MCF 10A (cell line): Measurements from ENCODE around the gene MYO5A. TPM values are rescaled to one million over a fixed set of nuclear protein-coding genes. Genes with fewer than 3 reads are reported as not detected.

Source experiments
- BruUV-seq: library from RNA; stranded (reverse); fragments of 400-500 nt; replicated peaks from 2 replicates; lab custom pipeline; 2021; lab: Mats Ljungman, UMichigan
- CTCF ChIA-PET: fragments of 300-600 bp; sonication (Branson Sonifier 250); formaldehyde crosslinking; extraction: SDS; loops from one replicate; lab custom pipeline; 2021; ENCODE audit warnings: antibody characterized with exemption, inconsistent platforms; lab: Yijun Ruan, JAX
- POLR2A ChIA-PET: fragments of 300-600, 350-650 bp; sonication (Branson Sonifier 250); formaldehyde crosslinking; extraction: SDS; loops from one replicate; lab custom pipeline; 2020; ENCODE audit warnings: antibody characterized with exemption, inconsistent platforms; lab: Yijun Ruan, JAX
- DNase-seq: peaks from one replicate; pipeline ENCODE4 v3.0.0-alpha.2; 2018; ENCODE audit not compliant: unreplicated experiment
- H3K27ac Mint-ChIP-seq: one replicate; pipeline ENCODE4 v1.8.0; 2022; ENCODE audit warnings: mild to moderate bottlenecking, low read depth, mixed read lengths; ENCODE audit not compliant: unreplicated experiment
- H3K27me3 Mint-ChIP-seq: one replicate; pipeline ENCODE4 v1.8.0; 2022; ENCODE audit warnings: mixed read lengths; ENCODE audit not compliant: insufficient read depth, unreplicated experiment
- H3K36me3 Mint-ChIP-seq: one replicate; pipeline ENCODE4 v1.8.0; 2022; ENCODE audit warnings: mild to moderate bottlenecking, moderate library complexity, mixed read lengths; ENCODE audit not compliant: insufficient read depth, unreplicated experiment
- H3K4me1 Mint-ChIP-seq: one replicate; pipeline ENCODE4 v1.8.0; 2022; ENCODE audit warnings: mixed read lengths; ENCODE audit not compliant: insufficient read depth, unreplicated experiment
- H3K4me3 Mint-ChIP-seq: one replicate; pipeline ENCODE4 v1.8.0; 2022; ENCODE audit warnings: mild to moderate bottlenecking, moderate library complexity, mixed read lengths; ENCODE audit not compliant: unreplicated experiment
- H3K9me3 Mint-ChIP-seq: one replicate; pipeline ENCODE4 v1.8.0; 2022; ENCODE audit warnings: mixed read lengths; ENCODE audit not compliant: unreplicated experiment
- intact Hi-C: fragments of 100-400 bp; cut with micrococcal nuclease; formaldehyde crosslinking; loops from 2 replicates; pipeline ENCODE4 v1.14.1; 2022
- total RNA-seq: library from RNA; stranded (reverse); gene quantifications from 2 replicates; pipeline ENCODE4 v1.2.3, GENCODE V29; 2022
- TF ChIP-seq, protein P1 (sequence below): fragments of 200-600 bp; IDR thresholded peaks from one replicate; pipeline ENCODE4 v1.8.0; 2022; ENCODE audit warnings: antibody characterized with exemption, mild to moderate bottlenecking; ENCODE audit not compliant: unreplicated experiment

MYO5A gene
- total RNA-seq, 1 experiment from 2014 or later, result 28.9 TPM

DNA sequence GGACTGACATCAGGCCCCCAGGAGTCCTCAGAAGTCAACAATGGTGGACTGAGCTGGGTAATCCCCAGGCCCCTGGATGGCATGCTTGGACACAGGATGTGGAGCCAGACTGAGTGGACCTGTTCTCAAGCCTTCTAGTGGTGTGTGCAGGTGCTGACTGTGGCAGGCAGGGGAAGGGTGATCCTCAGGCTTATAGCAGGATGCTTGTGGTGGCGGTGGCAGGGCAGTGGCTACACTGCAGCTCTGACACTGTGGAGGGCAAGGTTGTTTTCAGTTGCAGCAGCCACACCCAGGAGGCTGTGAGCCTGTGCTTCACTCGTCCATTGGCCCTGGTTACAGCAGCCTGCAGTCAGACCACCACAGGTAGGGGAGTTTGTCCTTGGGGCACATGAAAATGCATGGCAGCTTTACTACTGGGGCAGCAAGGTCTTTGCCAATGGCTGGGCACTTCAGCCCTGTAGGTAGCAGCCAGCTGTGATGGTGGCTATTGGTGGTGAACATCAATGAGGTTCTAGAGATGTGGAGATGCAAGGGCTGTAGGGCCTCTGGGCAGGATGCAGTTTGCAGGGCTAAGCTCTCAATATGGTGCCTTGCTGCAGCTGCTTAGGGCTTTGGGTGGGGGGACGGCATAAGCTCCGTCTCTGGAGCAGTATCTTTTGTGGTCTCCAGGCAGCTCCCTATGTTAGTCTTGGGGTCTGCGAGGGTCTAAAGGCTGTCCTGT lies 17.5 kb upstream of the MYO5A start:
- CTCF ChIA-PET, result interaction anchor here (1.0 to 1.6 kb wide), 2 partner anchors 10 to 289 kb away, joined by 3 to 4 read pairs; no protein-coding TSS in a partner anchor
- Mint-ChIP-seq H3K27me3 (no peaks in the 10 kb centered on the region), H3K4me1 (no peaks in the 10 kb centered on the region), H3K4me3 (no peak overlapping the region), H3K9me3 (no peaks in the 10 kb centered on the region), H3K27ac (no peak overlapping the region), H3K36me3 (peaks cover 63% of the 10 kb centered on the region)
- POLR2A ChIA-PET, result interaction anchor here (1.2 kb wide), 1 partner anchor 12 kb away, joined by 3 read pairs; no protein-coding TSS in a partner anchor
- DNase-seq, result no peak
- BruUV-seq, result no TSS peak
- TF ChIP-seq, protein P1, sequence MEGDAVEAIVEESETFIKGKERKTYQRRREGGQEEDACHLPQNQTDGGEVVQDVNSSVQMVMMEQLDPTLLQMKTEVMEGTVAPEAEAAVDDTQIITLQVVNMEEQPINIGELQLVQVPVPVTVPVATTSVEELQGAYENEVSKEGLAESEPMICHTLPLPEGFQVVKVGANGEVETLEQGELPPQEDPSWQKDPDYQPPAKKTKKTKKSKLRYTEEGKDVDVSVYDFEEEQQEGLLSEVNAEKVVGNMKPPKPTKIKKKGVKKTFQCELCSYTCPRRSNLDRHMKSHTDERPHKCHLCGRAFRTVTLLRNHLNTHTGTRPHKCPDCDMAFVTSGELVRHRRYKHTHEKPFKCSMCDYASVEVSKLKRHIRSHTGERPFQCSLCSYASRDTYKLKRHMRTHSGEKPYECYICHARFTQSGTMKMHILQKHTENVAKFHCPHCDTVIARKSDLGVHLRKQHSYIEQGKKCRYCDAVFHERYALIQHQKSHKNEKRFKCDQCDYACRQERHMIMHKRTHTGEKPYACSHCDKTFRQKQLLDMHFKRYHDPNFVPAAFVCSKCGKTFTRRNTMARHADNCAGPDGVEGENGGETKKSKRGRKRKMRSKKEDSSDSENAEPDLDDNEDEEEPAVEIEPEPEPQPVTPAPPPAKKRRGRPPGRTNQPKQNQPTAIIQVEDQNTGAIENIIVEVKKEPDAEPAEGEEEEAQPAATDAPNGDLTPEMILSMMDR, result no peak
- intact Hi-C loops, result no loop called here

DNA sequence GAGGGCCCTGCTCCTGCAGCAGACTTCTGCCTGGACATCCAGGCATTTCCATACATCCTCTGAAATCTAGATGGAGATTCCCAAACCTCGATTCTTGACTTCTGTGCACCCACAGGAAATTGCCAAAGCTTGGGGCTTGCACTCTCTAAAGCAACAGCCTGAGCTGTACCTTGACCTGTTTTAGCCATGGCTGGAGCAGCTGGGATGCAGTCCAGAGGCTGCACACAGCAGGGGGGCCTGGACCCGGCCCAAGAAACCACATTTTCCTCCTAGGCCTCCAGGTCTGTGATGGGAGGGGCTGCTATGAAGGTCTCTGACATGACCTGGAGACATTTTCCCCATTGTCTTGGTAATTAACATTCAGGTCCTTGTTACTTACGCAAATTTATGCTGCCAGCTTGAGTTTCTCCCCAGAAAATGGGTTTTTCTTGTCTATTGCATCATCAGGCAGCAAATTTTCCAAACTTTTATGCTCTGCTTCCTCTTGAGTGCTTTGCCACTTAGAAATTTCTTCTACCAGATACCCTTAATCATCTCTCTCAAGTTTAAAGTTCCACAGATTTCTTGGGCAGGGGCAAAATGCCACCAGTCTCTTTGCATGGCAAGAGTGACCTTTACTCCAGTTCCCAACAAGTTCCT lies 11.8 kb upstream of the MYO5A start:
- TF ChIP-seq, protein P1, result no peak
- CTCF ChIA-PET, result interaction anchor here (0.6 kb wide), 1 partner anchor 31 kb away, joined by 3 read pairs; no protein-coding TSS in a partner anchor
- Mint-ChIP-seq H3K4me3 (no peak overlapping the region), H3K27me3 (no peaks in the 10 kb centered on the region), H3K9me3 (no peaks in the 10 kb centered on the region), H3K36me3 (peaks cover 7% of the 10 kb centered on the region), H3K27ac (no peak overlapping the region), H3K4me1 (no peaks in the 10 kb centered on the region)
- DNase-seq, result no peak
- no TSS peak for BruUV-seq
- intact Hi-C loops, result no loop called here
- POLR2A ChIA-PET, result interaction anchor here (1.8 kb wide), 1 partner anchor 19 kb away, joined by 5 read pairs; no protein-coding TSS in a partner anchor

- no TSS peak for BruUV-seq
- no peaks in the 10 kb centered on the region for H3K4me1 Mint-ChIP-seq
- H3K27me3 Mint-ChIP-seq, result no peaks in the 10 kb centered on the region
- TF ChIP-seq, protein P1, result no peak
- POLR2A ChIA-PET, result no interaction called here
- H3K9me3 Mint-ChIP-seq, result no peaks in the 10 kb centered on the region
- H3K27ac Mint-ChIP-seq, result no peak overlapping the region
- DNase-seq, result no peak
- H3K36me3 Mint-ChIP-seq, result no peaks in the 10 kb centered on the region
- CTCF ChIA-PET, result interaction anchor here (1.2 kb wide), 1 partner anchor 281 kb away, joined by 3 read pairs; no protein-coding TSS in a partner anchor
- intact Hi-C loops, result no loop called here
- H3K4me3 Mint-ChIP-seq, result no peak overlapping the region
Measured at GRCh38 chr15:52537459-52537858, 8.8 kb upstream of the MYO5A start.

DNA sequence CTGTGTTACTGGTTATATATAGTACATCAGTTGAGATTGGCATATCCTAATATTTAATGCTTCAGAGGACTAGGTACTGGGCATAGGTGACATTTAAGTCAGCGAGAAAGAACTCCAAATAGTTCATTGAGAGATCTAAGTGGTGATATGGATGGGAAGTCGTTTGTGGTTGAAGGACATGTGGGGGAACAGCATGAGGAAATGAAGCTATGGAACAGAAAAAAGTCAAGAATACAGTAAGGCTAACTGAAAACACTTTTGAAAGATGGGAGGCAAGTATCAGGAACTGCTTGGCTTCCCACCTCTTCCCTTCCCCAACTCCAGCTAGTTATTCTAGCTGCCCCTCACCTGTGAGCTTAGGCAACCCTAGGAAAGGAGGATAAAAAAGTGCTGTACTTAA lies 3.7 kb upstream of the MYO5A start:
- Mint-ChIP-seq H3K4me1 (no peaks in the 10 kb centered on the region), H3K27ac (no peak overlapping the region), H3K36me3 (no peaks in the 10 kb centered on the region), H3K9me3 (no peaks in the 10 kb centered on the region), H3K27me3 (no peaks in the 10 kb centered on the region), H3K4me3 (no peak overlapping the region)
- TF ChIP-seq, protein P1, result no peak
- ChIA-PET POLR2A (no interaction called here), CTCF (interaction anchor here (0.6 to 0.7 kb wide), 2 partner anchors 198 to 276 kb away, joined by 3 to 4 read pairs; no protein-coding TSS in a partner anchor)
- no peak for DNase-seq
- BruUV-seq, result no TSS peak
- intact Hi-C loops, result no loop called here
